Colonic mucosa (tissue), 4 donors: ENCODE results near the gene NCR3LG1. TPM values are rescaled to one million over a fixed set of nuclear protein-coding genes. Genes with fewer than 3 reads are reported as not detected.

Source experiments
- DNase-seq: peaks from one replicate; pipeline ENCODE4 v3.0.0-alpha.2; 2020
- H3K27ac ChIP-seq: fragments of 200-600 bp; one replicate; pipeline ENCODE4 v1.8.0; 2021
- H3K27me3 ChIP-seq: fragments of 200-600 bp; one replicate; pipeline ENCODE4 v1.8.0; 2021
- H3K36me3 ChIP-seq: fragments of 200-600 bp; one replicate; pipeline ENCODE4 v1.8.0; 2021
- H3K4me1 ChIP-seq: fragments of 200-600 bp; one replicate; pipeline ENCODE4 v1.8.0; 2021; ENCODE audit warnings: mild to moderate bottlenecking
- H3K4me3 ChIP-seq: fragments of 200-600 bp; one replicate; pipeline ENCODE4 v1.8.0; 2021
- H3K9ac ChIP-seq, 2 donors: one replicate each; pipeline ENCODE4 v1.7.0; 2013; ENCODE audit warnings: control low read depth in 2 of 2, low read depth in 2 of 2, low read length in 2 of 2
- H3K9me3 ChIP-seq: fragments of 200-600 bp; one replicate; pipeline ENCODE4 v1.8.0; 2021
- intact Hi-C: fragments of 100-400 bp; cut with DNase I; formaldehyde crosslinking; loops from one replicate; pipeline ENCODE4 v1.14.1; 2022
- total RNA-seq, 2 donors: library from RNA; stranded (reverse); fragmentation: NEBNext Ultra II Directional in 1 of 2; extraction: Animal tissue kit (Norgen Biotek cat#: 25700) in 1 of 2; gene quantifications; one replicate each; pipeline ENCODE4 v1.2.1, GENCODE V29; 2021
- TF ChIP-seq, protein P1 (sequence below): fragments of 200-600 bp; IDR thresholded peaks from one replicate; pipeline ENCODE4 v1.8.0; 2022; ENCODE audit warnings: antibody characterized with exemption, mild to moderate bottlenecking
- donor health status: healthy.
- donor health status: DM: no; HTN: no; CAD: no.
- donor health status: DM: no; HTN: no; CAD: no.

NCR3LG1 gene
- total RNA-seq, 2 donors from 2014 or later = 9.3 to 11.3 TPM

DNA sequence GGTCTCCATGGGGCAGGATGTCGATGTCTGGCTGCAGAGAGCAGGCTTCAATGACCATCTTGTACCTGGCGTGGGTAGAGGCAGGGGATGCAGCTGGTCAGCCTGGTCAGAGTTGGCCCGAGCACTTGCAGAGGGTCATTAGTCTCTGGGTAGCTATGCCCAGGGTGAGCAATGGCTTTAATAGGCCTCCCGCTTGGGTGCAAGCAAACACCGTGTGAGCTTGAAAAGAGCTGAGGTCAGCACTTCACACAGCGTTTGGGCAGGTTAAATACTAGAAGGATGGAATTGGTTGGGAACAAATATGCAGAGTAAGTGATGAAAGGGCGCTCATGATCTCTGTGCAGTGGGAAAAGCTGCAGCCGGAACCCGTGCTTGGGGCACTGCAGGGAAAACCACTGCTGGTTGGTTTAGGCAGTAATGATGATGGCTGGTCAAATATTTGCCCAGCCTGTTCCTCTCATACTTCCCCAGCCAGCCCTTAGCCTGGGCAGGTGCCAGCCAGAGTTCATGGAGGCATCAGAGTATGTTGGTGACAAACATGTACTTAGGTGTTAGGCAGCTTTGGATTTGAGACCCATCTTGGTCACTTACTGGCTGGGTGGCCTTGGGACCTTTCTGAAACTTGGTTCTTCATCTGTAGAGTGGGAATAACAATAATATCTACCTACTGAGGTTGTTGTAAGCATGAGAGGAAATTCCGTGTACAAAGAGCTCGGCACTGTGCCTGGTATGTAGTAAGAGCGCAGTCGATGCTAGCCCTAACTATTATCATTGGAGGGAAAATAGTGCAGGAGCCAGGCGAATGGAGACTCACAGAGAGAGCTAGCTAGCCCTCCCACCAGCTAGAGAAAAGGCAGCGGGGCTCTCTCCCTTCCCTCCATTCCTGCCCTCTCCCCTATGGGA, 62.1 kb downstream of the NCR3LG1 start:
- Histone ChIP-seq H3K4me3 (no peak overlapping the region), H3K27ac (no peak overlapping the region), H3K4me1 (no peaks in the 10 kb centered on the region), H3K9ac (no peak overlapping the region), H3K27me3 (no peaks in the 10 kb centered on the region), H3K9me3 (no peaks in the 10 kb centered on the region), H3K36me3 (no peaks in the 10 kb centered on the region)
- intact Hi-C loops = no loop called here
- TF ChIP-seq, protein P1, sequence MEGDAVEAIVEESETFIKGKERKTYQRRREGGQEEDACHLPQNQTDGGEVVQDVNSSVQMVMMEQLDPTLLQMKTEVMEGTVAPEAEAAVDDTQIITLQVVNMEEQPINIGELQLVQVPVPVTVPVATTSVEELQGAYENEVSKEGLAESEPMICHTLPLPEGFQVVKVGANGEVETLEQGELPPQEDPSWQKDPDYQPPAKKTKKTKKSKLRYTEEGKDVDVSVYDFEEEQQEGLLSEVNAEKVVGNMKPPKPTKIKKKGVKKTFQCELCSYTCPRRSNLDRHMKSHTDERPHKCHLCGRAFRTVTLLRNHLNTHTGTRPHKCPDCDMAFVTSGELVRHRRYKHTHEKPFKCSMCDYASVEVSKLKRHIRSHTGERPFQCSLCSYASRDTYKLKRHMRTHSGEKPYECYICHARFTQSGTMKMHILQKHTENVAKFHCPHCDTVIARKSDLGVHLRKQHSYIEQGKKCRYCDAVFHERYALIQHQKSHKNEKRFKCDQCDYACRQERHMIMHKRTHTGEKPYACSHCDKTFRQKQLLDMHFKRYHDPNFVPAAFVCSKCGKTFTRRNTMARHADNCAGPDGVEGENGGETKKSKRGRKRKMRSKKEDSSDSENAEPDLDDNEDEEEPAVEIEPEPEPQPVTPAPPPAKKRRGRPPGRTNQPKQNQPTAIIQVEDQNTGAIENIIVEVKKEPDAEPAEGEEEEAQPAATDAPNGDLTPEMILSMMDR = no peak
- peak; percentile 83 for DNase-seq

DNA sequence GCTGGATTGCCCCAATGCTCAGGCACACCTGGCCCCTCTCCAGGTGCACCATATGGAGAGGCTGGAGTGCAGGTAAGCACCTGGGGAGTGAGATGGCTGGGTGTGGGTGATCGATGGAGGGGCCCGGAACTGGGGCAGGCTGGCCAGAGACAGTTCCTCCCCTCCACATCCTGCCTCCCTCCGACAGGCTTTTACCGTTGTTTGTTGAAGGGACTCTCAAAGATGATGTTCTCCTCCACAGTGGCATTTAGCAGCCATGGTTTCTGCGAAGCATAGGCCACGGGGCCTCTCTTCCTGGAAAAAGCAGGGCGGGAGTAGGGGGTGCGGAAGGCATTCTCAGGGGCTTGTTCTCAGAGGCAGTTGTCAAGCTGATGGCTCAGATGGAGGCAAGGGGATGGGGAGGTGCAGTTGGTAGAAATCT, 62.7 kb downstream of the NCR3LG1 start:
- H3K27ac ChIP-seq = no peak overlapping the region
- TF ChIP-seq, protein P1 = no peak

DNA sequence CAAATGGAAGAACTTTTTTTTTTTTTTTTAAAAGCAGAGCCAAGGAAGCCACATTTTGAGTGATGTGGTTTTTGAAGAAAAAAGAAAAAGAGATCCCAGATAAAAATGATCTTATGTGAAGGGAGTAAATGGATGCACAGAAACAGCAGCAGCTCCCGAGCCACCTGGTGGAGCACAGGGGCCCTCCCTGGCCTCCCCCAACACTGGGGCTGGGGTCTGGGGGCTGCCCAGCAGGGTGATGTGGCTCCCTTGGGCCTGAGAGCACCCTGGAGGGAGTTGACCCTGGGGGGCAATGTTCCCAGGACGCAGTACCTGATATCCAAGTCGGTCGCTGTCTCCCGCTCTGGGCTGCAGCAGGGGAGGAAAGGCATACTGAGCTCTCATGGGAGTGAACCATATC, 63.4 kb downstream of the NCR3LG1 start:
- no peak for DNase-seq
- no peak overlapping the region for H3K27ac ChIP-seq

More for the DNA sequence above, 62.7 kb downstream of the NCR3LG1 start:
- intact Hi-C loops = no loop called here
- Histone ChIP-seq H3K36me3 (no peaks in the 10 kb centered on the region), H3K4me3 (no peak overlapping the region), H3K4me1 (no peaks in the 10 kb centered on the region), H3K27me3 (no peaks in the 10 kb centered on the region), H3K9me3 (no peaks in the 10 kb centered on the region), H3K9ac (no peak overlapping the region)
- DNase-seq = peak; percentile 45

DNA sequence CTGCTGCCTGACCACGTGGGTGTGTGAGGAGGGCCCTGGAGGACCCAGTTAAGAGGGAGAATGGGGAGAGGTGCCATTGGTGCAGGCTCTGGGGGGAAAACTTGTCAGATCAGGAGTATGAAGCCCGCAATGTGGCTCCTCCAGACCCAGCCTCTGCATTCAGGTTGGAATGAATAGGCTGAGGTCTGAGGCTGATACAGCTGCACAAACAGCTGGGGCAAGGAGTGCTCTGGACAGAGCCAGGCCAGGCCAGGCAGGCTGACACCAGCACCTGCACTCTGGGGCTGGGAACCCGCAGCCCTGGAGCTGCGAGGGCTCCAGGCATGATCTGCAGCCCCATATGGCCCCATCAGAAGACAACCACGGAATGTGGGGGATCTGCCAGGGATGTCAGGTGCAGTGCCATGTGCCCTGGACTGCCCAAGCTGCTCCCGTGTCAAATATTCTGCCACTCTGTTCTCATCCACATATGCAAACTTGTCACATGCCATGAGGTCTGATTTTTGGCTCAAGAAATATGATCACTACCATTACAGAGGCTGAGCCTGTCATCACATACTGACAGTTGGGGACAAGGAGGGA, 64.0 kb downstream of the NCR3LG1 start:
- H3K9me3 ChIP-seq = no peaks in the 10 kb centered on the region
- no peaks in the 10 kb centered on the region for H3K36me3 ChIP-seq
- H3K27me3 ChIP-seq = no peaks in the 10 kb centered on the region
- no peak for DNase-seq
- TF ChIP-seq, protein P1 = no peak
- H3K4me3 ChIP-seq = no peak overlapping the region
- intact Hi-C loops = no loop called here
- H3K4me1 ChIP-seq = no peaks in the 10 kb centered on the region
- no peak overlapping the region for H3K27ac ChIP-seq
- no peak overlapping the region for H3K9ac ChIP-seq

More for the DNA sequence above, 63.4 kb downstream of the NCR3LG1 start:
- H3K9me3 ChIP-seq = no peaks in the 10 kb centered on the region
- H3K4me1 ChIP-seq = no peaks in the 10 kb centered on the region
- H3K27me3 ChIP-seq = no peaks in the 10 kb centered on the region
- no peaks in the 10 kb centered on the region for H3K36me3 ChIP-seq
- intact Hi-C loops = no loop called here
- TF ChIP-seq, protein P1 = no peak
- H3K4me3 ChIP-seq = no peak overlapping the region
- H3K9ac ChIP-seq = no peak overlapping the region

DNA sequence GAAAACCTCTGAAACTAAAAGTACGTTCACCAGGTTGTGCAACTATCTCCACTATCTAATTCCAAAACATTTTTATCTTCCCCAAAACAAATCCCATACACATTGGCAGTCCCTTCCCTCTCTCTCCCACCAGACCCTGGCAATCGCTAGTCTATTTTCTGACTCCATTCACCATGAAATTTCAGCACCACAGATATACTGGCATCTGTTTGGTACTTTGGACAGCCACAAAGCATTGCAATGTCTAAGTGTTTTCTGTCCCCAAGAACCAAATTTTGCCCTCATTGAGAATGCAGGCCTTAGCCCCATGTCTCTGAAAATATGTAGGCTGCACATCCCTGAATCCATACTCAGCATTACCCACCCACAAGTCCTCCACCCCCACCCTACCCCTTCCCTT, 64.9 kb downstream of the NCR3LG1 start:
- H3K36me3 ChIP-seq = no peaks in the 10 kb centered on the region
- no peak overlapping the region for H3K4me3 ChIP-seq
- H3K9ac ChIP-seq = no peak overlapping the region
- TF ChIP-seq, protein P1 = no peak
- no peaks in the 10 kb centered on the region for H3K27me3 ChIP-seq
- intact Hi-C loops = no loop called here
- no peaks in the 10 kb centered on the region for H3K9me3 ChIP-seq
- H3K27ac ChIP-seq = no peak overlapping the region
- DNase-seq = no peak
- no peaks in the 10 kb centered on the region for H3K4me1 ChIP-seq
